HEK293 (cell line): ENCODE data around the gene C1RL.

Experiments
- CTCF ChIA-PET: fragments of 350-600 bp; formaldehyde crosslinking; extraction: SDS; loops from one replicate; lab custom pipeline; 2021; ENCODE audit warnings: antibody characterized with exemption; lab: Yijun Ruan, JAX
- POLR2A ChIA-PET: fragments of 300-600 bp; formaldehyde crosslinking; extraction: SDS; loops from one replicate; lab custom pipeline; 2020; ENCODE audit warnings: antibody characterized with exemption, inconsistent platforms; lab: Yijun Ruan, JAX
- H3K27ac ChIP-seq: fragments of 200-500 bp; sonication (Bioruptor generic); 2 replicates; pipeline ENCODE4 v1.5.1; 2014; ENCODE audit warnings: low read depth, low read length, control low read depth, inconsistent platforms; ENCODE audit errors: extremely low read depth
- H3K36me3 ChIP-seq, 2 experiments: fragments of 200-500 bp in 1 of 2; sonication (Bioruptor generic) in 1 of 2; 1 replicate in 1 of 2; 2 replicates in 1 of 2; pipeline ENCODE4 v1.5.1; 2014 to 2017; ENCODE audit warnings: inconsistent platforms in 2 of 2, low read length in 2 of 2; ENCODE audit not compliant: control insufficient read depth in 2 of 2, insufficient read depth in 1 of 2
- H3K4me1 ChIP-seq: fragments of 200-500 bp; sonication (Bioruptor generic); 2 replicates; pipeline ENCODE4 v1.5.1; 2014; ENCODE audit warnings: mild to moderate bottlenecking, low read length, inconsistent platforms; ENCODE audit not compliant: control insufficient read depth, insufficient read depth
- H3K4me3 ChIP-seq: 2 replicates; pipeline ENCODE4 v1.5.1; 2011; ENCODE audit warnings: low read depth, mild to moderate bottlenecking, control low read depth, low read length, moderate library complexity
- H3K9me3 ChIP-seq: fragments of 200-500 bp; sonication (Bioruptor generic); 2 replicates; pipeline ENCODE4 v1.5.1; 2014; ENCODE audit warnings: low read depth, low read length, inconsistent platforms; ENCODE audit not compliant: control insufficient read depth, insufficient read depth
- KLF17 ChIP-seq: fragments of 450-650 bp; formaldehyde crosslinking; IDR thresholded peaks from 2 replicates; pipeline ENCODE4 v1.5.1; 2016; ENCODE audit warnings: missing biosample characterization, missing genetic modification characterization
- MYNN ChIP-seq: fragments of 450-650 bp; formaldehyde crosslinking; IDR thresholded peaks from 2 replicates; pipeline ENCODE4 v1.5.1; 2016; ENCODE audit warnings: missing biosample characterization, missing genetic modification characterization, borderline replicate concordance
- PATZ1 ChIP-seq: fragments of 450-650 bp; formaldehyde crosslinking; IDR thresholded peaks from 2 replicates; pipeline ENCODE4 v1.5.1; 2016; ENCODE audit warnings: missing biosample characterization, missing genetic modification characterization
- PBX3 ChIP-seq: sonication (generic); formaldehyde crosslinking; IDR thresholded peaks from 2 replicates; pipeline ENCODE4 v1.8.1; 2022; ENCODE audit warnings: mild to moderate bottlenecking, moderate library complexity, missing genetic modification reagents
- SP3 ChIP-seq: fragments of 450-650 bp; formaldehyde crosslinking; IDR thresholded peaks from 2 replicates; pipeline ENCODE4 v1.5.1; 2016; ENCODE audit warnings: missing biosample characterization, missing genetic modification characterization
- SP7 ChIP-seq: fragments of 450-650 bp; formaldehyde crosslinking; IDR thresholded peaks from 2 replicates; pipeline ENCODE4 v1.5.1; 2016; ENCODE audit warnings: missing biosample characterization, missing genetic modification characterization
- ZNF266 ChIP-seq: fragments of 450-650 bp; formaldehyde crosslinking; IDR thresholded peaks from 2 replicates; pipeline ENCODE4 v1.5.1; 2016; ENCODE audit warnings: missing biosample characterization, missing genetic modification characterization, low read depth
- ZNF274 ChIP-seq, 2 experiments: fragments of 200-500 bp in 1 of 2; fragments of 450-650 bp in 1 of 2; sonication (Bioruptor generic) in 1 of 2; formaldehyde crosslinking in 1 of 2; IDR thresholded peaks; 2 replicates each; pipeline versions ENCODE4 v1.5.1 to v1.6.1; 2014 to 2016; ENCODE audit warnings: borderline replicate concordance in 1 of 2, inconsistent platforms in 1 of 2, low read length in 1 of 2, missing biosample characterization in 1 of 2, missing genetic modification characterization in 1 of 2
- ZNF341 ChIP-seq: fragments of 450-650 bp; formaldehyde crosslinking; IDR thresholded peaks from 2 replicates; pipeline ENCODE4; 2016; ENCODE audit warnings: low read depth, missing biosample characterization, missing genetic modification characterization
- ZNF37A ChIP-seq: fragments of 450-650 bp; IDR thresholded peaks from 2 replicates; pipeline ENCODE4 v1.5.1; 2018; ENCODE audit warnings: missing biosample characterization, missing genetic modification characterization
- ZNF513 ChIP-seq: fragments of 450-650 bp; IDR thresholded peaks from 2 replicates; pipeline ENCODE4 v1.5.1; 2018; ENCODE audit warnings: missing biosample characterization, missing genetic modification characterization
- ZNF704 ChIP-seq: fragments of 450-650 bp; formaldehyde crosslinking; IDR thresholded peaks from 2 replicates; pipeline ENCODE4 v1.5.1; 2016; ENCODE audit warnings: missing biosample characterization, missing genetic modification characterization
- ZNF791 ChIP-seq: fragments of 450-650 bp; formaldehyde crosslinking; IDR thresholded peaks from 2 replicates; pipeline ENCODE4 v1.5.1; 2016; ENCODE audit warnings: missing biosample characterization, missing genetic modification characterization
- ZSCAN4 ChIP-seq: fragments of 450-650 bp; formaldehyde crosslinking; IDR thresholded peaks from 2 replicates; pipeline ENCODE4 v1.5.1; 2017; ENCODE audit warnings: missing biosample characterization, missing genetic modification characterization

Gene C1RL

GRCh38 chr12:7103837-7104584 lies 5.0 kb downstream of the C1RL start (continued):
- TF ChIP-seq ZNF513 (no peak), SP3 (tag by site-specific recombination) (no peak), ZNF704 (tag by site-specific recombination) (no peak), SP7 (tag by site-specific recombination) (no peak)

GRCh38 chr12:7102582-7102981 lies 6.4 kb downstream of the C1RL start:
- Histone ChIP-seq H3K4me1 (no peaks in the 10 kb centered on the region), H3K9me3 (no peaks in the 10 kb centered on the region), H3K27ac (no peak overlapping the region), H3K36me3 (peaks cover 0 to 29% of the 10 kb centered on the region in 2 experiments; a peak in 1 of 3 replicates), H3K4me3 (no peak overlapping the region)
- ChIA-PET CTCF (interaction anchor here (0.8 to 4.6 kb wide), 6 partner anchors 9 to 179 kb away, joined by 3 to 32 read pairs (median 5); partner anchors contain the start of genes C12orf57 and C1R), POLR2A (no interaction called here)
- TF ChIP-seq ZSCAN4 (tag by site-specific recombination) (no peak), MYNN (tag by site-specific recombination) (no peak), ZNF274 (IDR thresholded peaks at IDR 0.05; ENCODE audit: low read length) (no peak), ZNF274 (tag by site-specific recombination; IDR thresholded peaks at IDR 0.05; ENCODE audit: borderline replicate concordance) (no peak), KLF17 (no peak), ZNF341 (no peak), PATZ1 (tag by site-specific recombination) (no peak), ZNF791 (no peak), ZNF37A (tag by site-specific recombination) (no peak), ZNF266 (no peak), PBX3 (CRISPR knock-in tag) (no peak)
